HG02763 (cell line): ENCODE results near the gene REPS1.

ENCODE experiments used
- ATAC-seq: cut with Tn5 transposase; IDR thresholded peaks from one replicate; pipeline ENCODE4 v1.9.1; 2021; ENCODE audit warnings: mild to moderate bottlenecking, moderate library complexity; ENCODE audit not compliant: unreplicated experiment

REPS1 gene

GRCh38 chr6:138931660-138932059 lies 56.4 kb downstream of the REPS1 start:
- no peak for ATAC-seq

GRCh38 chr6:138926579-138926978 lies 61.5 kb downstream of the REPS1 start:
- ATAC-seq: no peak

DNA sequence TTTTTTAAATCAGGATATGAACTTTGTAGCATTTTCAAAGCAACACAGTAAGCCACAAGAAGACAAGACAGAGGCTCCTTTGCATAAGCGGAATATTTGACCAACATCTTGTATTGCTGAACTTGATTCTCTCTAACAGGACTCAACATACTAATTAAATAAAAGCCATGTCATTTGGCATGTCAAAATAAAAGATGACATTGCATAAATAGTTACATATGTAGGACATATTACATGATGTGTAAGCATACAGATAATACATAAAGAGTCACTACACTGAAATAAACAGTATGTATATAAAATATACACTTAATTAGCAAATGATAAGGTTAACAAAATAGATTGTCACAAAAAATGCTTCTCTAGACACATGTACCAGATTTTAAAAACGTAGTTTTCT lies 62.2 kb downstream of the REPS1 start:
- ATAC-seq: no peak

DNA sequence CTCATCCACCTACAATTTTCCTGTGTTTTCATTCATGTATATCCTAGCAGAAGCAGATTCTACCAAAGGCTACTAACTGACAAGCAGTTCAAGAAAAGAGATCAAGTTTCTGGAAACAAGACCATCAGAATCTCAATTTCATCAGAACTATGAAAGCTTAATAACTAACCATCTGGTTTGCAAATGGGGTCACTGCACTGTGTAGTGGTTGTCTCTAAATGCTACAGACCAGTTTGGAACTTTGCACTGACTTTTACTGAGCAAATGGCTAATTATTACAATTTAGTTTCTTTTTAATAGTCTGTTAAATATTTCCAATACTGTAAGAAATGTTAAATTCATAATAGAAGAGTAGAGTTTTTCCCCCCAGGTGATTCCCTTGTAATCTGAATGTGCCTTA lies 64.5 kb downstream of the REPS1 start:
- ATAC-seq: no peak

DNA sequence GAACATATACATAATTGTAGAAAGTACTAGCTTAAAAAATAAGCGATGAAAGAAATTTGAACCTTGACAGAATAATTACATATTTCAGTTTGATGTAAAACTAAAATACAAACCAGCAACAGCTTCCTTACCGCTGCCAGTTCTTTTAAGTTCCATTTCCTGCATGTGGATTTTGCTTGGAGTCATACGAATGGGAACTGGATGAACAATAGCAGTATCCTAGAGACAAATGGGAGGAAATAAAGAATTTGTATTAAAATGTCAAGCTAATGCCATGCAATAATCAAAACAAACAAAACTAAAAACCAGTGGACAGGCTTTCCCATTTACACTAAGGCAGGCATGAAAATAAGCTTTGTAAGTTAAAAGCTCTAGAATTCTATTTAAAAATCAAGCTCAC lies 67.1 kb downstream of the REPS1 start:
- no peak for ATAC-seq

DNA sequence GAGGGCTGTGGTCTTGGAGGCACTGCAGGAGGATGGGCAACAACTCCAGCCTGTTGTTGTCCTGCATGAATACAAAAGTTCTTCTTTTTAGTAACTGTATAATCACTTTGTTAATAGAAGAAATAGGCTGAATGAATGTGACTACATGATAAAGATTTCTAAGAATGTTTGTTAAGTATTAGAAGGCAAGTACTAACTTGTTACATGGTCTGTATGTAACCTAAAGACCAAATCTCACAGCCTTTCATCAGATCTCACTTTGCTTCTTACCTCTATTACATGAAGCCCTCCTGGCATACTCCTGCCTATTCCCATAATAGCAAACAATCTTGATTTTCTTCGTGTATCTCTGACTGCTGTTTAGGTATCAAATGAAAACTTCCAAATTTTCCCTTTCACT lies 73.4 kb downstream of the REPS1 start:
- no peak for ATAC-seq

- no peak for ATAC-seq
These were observed 75.7 kb downstream of the REPS1 start for GRCh38 chr6:138912308-138912707.

- no peak for ATAC-seq
These were observed 78.1 kb downstream of the REPS1 start for GRCh38 chr6:138909975-138910374.

- ATAC-seq: no peak
These were observed 78.5 kb downstream of the REPS1 start for GRCh38 chr6:138909511-138909910.

DNA sequence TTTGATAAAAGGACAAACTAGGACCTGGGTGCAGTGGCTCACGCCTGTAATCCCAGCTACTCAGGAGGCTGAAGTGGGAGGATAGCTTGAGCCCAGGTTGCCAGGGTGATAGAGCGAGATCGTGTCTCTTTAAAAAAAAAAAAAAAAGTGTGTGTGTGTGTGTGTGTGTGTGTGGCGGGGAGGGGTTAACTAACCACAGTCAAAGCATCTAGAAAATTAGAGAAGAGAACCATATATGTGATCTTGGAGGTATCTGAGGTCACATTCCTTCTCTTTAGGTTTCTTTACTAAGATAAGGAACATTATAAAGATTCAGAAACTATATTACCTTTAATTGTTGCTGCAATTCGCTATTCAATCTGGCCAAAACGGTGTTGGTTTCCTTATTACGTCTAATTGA lies 80.9 kb downstream of the REPS1 start:
- no peak for ATAC-seq

DNA sequence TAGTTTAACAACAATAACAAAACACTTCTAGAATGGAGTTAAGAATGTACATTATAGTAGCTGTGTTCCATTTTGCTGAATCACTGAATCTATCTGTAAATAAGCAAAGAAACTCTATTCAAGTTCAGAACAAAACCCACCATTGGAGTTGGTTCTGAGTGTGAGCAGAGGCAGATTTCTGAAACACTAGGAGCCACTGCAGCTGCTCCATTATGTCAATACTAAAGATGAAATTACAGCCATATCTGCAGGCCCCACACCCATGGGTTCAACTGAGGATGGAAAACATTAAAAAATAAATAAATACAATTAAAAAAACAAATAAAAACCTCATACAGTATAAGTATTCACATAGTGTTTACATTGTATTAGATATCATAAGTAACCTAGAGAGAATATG lies 91.0 kb downstream of the REPS1 start:
- no peak for ATAC-seq

- ATAC-seq: no peak
These were observed 91.8 kb downstream of the REPS1 start for GRCh38 chr6:138896104-138896756.

GRCh38 chr6:138891255-138891986 lies 96.6 kb downstream of the REPS1 start:
- ATAC-seq: no peak

DNA sequence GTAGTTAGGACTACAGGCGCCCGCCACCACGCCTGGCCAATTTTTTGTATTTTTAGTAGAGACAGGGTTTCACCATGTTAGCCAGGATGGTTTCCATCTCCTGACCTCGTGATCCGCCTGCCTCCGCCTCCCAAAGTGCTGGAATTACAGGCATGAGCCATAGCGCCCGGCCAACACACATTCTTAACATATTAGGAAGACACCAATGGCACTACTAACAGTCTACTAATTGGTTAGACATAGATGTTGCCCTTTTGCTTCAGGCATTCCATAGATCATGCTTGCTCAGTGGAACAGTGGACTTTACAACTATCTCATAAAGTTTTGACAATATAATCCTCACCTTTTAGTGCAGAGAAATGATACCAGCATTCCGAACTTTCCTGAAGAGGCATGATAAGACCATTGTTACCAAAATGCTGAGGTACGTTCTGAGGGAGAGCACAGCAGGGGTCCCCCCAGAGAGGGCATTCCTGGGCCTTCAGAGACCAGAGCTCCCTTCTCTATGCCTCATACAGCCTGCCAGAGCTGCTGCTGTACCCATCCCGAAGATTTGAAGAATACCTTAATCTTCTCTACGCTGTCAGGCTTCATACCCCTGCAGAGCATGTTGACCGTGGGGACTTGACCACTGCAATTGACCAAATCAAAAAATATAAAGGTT lies 102.8 kb downstream of the REPS1 start:
- ATAC-seq: no peak

DNA sequence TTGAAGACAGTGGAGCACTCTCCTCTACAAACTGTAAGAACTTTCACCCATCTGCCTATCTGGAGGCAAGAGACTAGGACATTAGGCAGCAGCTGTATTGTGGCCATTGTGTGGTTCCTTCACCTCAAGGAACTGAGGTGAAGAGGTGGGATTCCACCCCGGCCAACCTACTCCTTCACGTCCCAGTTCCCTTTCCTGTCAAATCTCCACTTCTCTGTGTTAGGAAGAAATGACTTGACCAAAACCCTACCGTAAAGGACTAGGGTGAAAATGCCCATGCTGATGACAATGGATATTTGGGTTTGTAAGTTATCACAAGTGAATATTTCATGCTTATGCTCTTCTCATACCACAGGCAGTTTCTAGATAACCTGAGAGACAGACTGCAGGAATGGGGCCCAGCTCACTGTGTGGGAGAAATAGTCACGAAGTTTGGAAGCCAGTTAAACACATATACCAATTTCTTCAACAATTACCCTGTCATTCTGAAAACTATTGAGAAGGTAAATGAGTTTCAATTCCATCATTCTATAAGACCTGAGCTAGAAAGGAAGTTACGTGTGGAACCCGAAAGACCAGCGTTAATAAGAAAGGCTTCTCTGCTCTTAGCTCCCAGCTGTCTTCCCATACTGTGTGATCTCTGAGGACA lies 105.6 kb downstream of the REPS1 start:
- ATAC-seq: peak; percentile 64

DNA sequence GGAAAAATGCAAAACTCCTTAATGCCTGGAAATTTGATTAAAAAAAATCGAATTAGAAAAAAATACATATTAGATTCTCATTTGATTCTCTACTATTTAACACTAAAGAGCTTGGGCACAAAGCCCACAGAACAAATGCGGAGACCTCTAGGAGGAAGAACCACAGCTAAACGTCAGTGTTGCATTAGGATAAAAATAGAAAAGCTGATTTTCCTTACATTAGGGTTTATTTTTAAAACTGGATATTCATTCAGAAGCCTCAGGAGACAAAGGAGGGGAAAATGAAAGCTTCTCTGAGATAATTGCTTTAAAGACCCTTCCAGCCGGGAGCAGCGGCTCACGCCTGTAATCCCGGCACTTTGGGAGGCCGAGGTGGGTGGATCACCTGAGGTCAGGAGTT lies 114.9 kb downstream of the REPS1 start:
- ATAC-seq: no peak

GRCh38 chr6:138869398-138869797 lies 118.7 kb downstream of the REPS1 start:
- ATAC-seq: no peak

- no peak for ATAC-seq
These were observed 119.9 kb downstream of the REPS1 start for GRCh38 chr6:138868181-138868580.

DNA sequence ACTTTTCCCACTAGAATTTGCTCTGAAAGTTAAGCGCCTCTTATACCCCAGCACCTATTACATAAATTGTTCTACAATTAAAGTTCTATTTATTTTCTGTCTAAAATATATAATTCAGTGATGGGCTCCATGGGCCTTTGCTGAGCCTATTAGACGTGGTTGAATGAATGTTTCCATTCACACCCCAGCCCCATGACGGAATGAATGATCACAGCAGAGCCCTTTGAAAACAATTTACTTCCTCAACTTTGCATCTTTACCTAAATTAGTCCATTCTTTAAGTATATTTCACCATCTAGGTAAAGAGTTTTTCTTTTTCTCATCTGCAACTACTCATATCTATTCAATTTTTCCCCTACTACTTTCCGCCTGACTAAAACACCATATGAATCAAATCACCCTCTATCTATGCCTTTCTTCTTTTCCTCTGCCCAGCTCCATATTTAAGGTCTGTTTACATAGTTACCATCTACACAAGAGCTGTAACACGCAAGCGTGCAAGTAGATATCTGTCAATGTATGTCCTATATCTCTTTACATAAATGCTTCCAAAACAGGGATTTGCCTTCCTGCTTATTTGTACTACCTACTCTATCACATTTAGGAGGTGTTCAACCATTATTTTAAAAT lies 122.5 kb downstream of the REPS1 start:
- ATAC-seq: no peak

DNA sequence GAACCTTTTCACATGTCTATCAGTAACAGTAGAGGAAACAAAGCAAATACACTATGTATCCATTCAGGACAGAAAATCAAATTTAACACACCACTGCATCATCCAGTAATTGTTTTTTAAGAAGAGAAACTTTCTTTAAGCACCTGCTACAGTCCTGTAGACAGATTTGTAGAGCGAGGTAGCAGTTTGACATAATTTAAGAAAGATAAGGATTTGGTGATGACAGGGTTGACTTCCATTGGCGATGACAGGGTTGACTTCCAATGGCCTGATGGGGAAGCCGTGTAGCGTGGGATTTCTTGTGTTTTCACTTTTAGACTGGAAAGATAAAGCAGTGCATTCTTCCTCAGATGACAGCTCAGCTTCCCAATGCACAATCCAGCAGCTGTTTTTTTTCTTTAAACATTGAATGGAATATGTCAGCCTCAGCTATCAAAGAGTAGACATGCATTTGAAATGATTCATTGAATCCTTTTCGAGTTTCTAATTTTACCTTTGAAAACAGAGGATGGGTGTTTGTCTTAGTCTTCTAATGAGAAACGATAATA lies 123.6 kb downstream of the REPS1 start:
- ATAC-seq: no peak

DNA sequence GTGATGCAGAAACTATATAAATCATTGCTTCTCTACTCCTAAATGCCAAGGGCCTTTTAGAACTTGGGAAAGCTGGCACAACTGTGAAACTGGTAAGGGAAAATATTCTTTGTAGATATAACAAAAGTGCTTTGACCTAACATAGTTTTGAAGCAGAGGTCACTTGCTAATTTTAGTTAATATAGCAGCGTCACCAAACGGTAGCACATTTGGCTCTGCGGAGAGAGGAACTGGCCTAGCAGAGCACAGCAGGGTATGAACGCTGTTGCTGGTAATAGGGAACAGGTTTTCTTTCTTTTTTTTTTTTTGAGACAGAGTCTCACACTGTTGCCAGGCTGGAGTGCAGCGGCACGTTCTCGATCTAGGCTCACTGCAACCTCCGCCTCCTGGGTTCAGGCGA lies 124.7 kb downstream of the REPS1 start:
- ATAC-seq: no peak
